HL-60 (cell line): Measurements from ENCODE around the gene PTPRN2.

ENCODE experiments used
- DNase-seq, 2 experiments: peaks; one replicate each; pipeline ENCODE4 v3.0.0-alpha.2; 2010 to 2020; ENCODE audit warnings: low read depth in 1 of 2, low spot score in 1 of 2
- H3K27ac ChIP-seq: fragments of 250-450 bp; sonication (Bioruptor Pico); replicated peaks from 2 replicates; pipeline ENCODE4 v1.5.1; 2020; ENCODE audit warnings: mild to moderate bottlenecking, moderate library complexity
- H3K27me3 ChIP-seq: fragments of 250-450 bp; sonication (Bioruptor Pico); 2 replicates; pipeline ENCODE4 v1.5.1; 2021; ENCODE audit warnings: mild to moderate bottlenecking, moderate library complexity; ENCODE audit not compliant: insufficient read depth, poor library complexity, severe bottlenecking
- H3K4me3 ChIP-seq: replicated peaks from 2 replicates; pipeline ENCODE4 v1.5.1; 2011; ENCODE audit warnings: mild to moderate bottlenecking, control low read depth, low read length; ENCODE audit not compliant: insufficient read depth
- GABPA ChIP-seq: IDR thresholded peaks from 2 replicates; pipeline ENCODE4 v1.6.1; 2012; ENCODE audit warnings: low read depth
- POLR2AphosphoS5 ChIP-seq: IDR thresholded peaks from 2 replicates; pipeline ENCODE4 v1.6.1; 2012; ENCODE audit warnings: low read depth
- SPI1 ChIP-seq: IDR thresholded peaks from 2 replicates; pipeline ENCODE4 v1.6.1; 2012; ENCODE audit warnings: low read depth, mild to moderate bottlenecking, borderline replicate concordance
- TF ChIP-seq, protein P1 (sequence below): IDR thresholded peaks from one replicate; pipeline ENCODE4 v1.5.1; 2011; ENCODE audit warnings: low read length, control low read depth, inconsistent platforms; ENCODE audit not compliant: insufficient read depth
- TF ChIP-seq, protein P2 (sequence below): IDR thresholded peaks from 2 replicates; pipeline ENCODE4 v1.6.1; 2012; ENCODE audit warnings: low read depth; ENCODE audit not compliant: insufficient replicate concordance

Gene PTPRN2

DNA sequence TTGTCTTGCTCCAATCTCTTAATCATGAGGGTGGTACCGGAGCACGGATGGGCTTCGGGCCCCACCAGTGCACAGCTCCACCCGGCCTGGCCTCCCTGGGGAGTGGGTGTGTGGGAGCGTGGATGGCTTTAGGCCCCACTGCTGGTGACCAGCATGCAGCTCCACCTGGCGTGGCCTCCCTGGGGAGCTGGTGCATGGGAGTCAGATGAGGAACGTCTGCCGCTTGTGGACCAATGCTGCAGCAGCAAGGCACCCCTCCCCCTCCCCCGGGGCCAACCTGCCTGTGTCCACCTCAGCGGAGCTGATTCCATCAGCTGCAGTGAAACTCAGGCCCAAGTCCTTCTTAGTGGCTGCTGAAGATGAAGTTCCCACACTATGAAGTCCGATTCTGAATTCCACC lies 511.4 kb downstream of the PTPRN2 start:
- TF ChIP-seq POLR2AphosphoS5 (no peak), SPI1 (no peak)
- TF ChIP-seq, protein P1, sequence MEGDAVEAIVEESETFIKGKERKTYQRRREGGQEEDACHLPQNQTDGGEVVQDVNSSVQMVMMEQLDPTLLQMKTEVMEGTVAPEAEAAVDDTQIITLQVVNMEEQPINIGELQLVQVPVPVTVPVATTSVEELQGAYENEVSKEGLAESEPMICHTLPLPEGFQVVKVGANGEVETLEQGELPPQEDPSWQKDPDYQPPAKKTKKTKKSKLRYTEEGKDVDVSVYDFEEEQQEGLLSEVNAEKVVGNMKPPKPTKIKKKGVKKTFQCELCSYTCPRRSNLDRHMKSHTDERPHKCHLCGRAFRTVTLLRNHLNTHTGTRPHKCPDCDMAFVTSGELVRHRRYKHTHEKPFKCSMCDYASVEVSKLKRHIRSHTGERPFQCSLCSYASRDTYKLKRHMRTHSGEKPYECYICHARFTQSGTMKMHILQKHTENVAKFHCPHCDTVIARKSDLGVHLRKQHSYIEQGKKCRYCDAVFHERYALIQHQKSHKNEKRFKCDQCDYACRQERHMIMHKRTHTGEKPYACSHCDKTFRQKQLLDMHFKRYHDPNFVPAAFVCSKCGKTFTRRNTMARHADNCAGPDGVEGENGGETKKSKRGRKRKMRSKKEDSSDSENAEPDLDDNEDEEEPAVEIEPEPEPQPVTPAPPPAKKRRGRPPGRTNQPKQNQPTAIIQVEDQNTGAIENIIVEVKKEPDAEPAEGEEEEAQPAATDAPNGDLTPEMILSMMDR = no peak

DNA sequence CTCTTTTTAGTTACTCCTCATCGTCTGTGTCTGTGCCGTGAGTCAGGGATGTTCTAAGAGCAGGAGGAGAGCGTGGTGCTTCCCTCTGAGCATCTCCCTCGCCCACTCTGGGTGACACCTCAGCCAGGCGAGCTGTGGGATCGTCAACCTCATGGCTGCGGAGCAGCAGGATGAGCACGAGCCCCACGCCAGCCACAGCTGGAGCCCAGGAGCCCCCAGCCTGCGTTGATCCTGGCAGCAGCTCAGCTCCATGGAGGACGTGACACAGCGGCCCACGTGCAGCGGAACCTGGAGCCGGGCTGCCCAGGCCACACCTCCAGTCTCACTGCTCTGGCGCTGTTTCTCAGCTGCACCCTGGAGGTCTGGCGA lies 512.0 kb downstream of the PTPRN2 start:
- TF ChIP-seq, protein P1 = no peak
- TF ChIP-seq SPI1 (no peak), GABPA (no peak), POLR2AphosphoS5 (no peak)
- TF ChIP-seq, protein P2, sequence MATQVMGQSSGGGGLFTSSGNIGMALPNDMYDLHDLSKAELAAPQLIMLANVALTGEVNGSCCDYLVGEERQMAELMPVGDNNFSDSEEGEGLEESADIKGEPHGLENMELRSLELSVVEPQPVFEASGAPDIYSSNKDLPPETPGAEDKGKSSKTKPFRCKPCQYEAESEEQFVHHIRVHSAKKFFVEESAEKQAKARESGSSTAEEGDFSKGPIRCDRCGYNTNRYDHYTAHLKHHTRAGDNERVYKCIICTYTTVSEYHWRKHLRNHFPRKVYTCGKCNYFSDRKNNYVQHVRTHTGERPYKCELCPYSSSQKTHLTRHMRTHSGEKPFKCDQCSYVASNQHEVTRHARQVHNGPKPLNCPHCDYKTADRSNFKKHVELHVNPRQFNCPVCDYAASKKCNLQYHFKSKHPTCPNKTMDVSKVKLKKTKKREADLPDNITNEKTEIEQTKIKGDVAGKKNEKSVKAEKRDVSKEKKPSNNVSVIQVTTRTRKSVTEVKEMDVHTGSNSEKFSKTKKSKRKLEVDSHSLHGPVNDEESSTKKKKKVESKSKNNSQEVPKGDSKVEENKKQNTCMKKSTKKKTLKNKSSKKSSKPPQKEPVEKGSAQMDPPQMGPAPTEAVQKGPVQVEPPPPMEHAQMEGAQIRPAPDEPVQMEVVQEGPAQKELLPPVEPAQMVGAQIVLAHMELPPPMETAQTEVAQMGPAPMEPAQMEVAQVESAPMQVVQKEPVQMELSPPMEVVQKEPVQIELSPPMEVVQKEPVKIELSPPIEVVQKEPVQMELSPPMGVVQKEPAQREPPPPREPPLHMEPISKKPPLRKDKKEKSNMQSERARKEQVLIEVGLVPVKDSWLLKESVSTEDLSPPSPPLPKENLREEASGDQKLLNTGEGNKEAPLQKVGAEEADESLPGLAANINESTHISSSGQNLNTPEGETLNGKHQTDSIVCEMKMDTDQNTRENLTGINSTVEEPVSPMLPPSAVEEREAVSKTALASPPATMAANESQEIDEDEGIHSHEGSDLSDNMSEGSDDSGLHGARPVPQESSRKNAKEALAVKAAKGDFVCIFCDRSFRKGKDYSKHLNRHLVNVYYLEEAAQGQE = no peak
- no peaks in the 10 kb centered on the region for H3K27me3 ChIP-seq
- DNase-seq = no peak
- no peak overlapping the region for H3K27ac ChIP-seq
- no peak overlapping the region for H3K4me3 ChIP-seq

More for the DNA sequence above, 511.4 kb downstream of the PTPRN2 start:
- H3K27me3 ChIP-seq = no peaks in the 10 kb centered on the region
- no peak for DNase-seq
- H3K4me3 ChIP-seq = no peak overlapping the region
- H3K27ac ChIP-seq = no peak overlapping the region

DNA sequence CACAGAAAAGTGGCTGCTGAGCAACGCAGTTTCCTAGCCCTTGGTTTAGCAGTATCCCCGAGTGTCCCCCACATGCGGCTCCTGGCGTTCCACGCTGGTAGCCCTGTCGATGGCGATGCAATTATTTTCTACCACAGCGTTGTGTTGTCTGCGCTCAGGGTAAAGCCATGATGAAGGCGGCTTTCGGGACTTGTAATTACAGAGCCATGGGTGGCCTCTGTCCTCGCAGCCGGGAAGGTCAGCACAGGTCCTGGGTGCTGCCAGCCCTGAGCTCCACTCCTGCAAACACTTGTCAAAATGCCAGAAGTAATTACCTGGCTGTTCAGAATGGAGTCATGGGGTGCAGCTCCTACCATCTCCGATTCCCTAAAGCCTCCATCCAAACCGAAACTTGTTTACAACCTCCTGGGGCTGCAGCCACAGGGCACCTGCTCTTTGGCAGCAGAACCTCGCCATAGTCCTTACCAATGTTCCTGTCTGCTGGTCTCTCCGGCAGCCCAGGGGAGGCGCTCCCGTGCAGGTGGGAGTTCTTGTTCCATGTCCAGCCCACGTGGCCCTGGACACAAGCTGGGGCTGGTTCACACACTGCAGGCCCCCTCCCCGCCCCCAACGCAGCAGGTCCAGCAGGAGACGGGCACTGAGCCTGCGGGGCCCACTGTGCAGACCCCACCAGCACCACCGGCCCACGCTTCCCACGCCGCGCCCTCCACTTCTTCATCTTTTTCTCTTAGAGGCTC lies 512.6 kb downstream of the PTPRN2 start:
- no peak for DNase-seq
- Histone ChIP-seq H3K4me3 (no peak overlapping the region), H3K27me3 (no peaks in the 10 kb centered on the region), H3K27ac (no peak overlapping the region)
- TF ChIP-seq, protein P2 = no peak
- TF ChIP-seq, protein P1 = no peak
- TF ChIP-seq SPI1 (no peak), POLR2AphosphoS5 (no peak), GABPA (no peak)
